Transverse colon (tissue), 4 donors: ENCODE data around the gene SIDT2. TPM values are rescaled to one million over a fixed set of nuclear protein-coding genes. Genes with fewer than 3 reads are reported as not detected.

Source experiments
- DNase-seq: peaks from one replicate; pipeline ENCODE4 v3.0.0-alpha.2; 2019
- H3K27ac ChIP-seq, 4 donors: fragments of 200-600 bp; sonication (generic); 2 replicates each; pipeline ENCODE4 v1.5.1; 2016 to 2018; ENCODE audit warnings: inconsistent platforms in 4 of 4
- H3K27me3 ChIP-seq: fragments of 200-600 bp; sonication (generic); 2 replicates; pipeline ENCODE4 v1.5.1; 2017; ENCODE audit warnings: inconsistent platforms
- H3K36me3 ChIP-seq, 4 donors: fragments of 200-600 bp; sonication (generic); 2 replicates each; pipeline ENCODE4 v1.5.1; 2017 to 2019; ENCODE audit warnings: inconsistent platforms in 4 of 4
- H3K4me1 ChIP-seq, 4 donors: fragments of 200-600 bp; sonication (generic); 2 replicates each; pipeline ENCODE4 v1.5.1; 2017 to 2020; ENCODE audit warnings: inconsistent platforms in 4 of 4
- H3K4me3 ChIP-seq, 4 donors: fragments of 200-600 bp; sonication (generic); 1 replicate in 1 of 4; 2 replicates in 3 of 4; pipeline versions ENCODE4 v1.5.1 to v1.6.1; 2017 to 2019; ENCODE audit warnings: inconsistent platforms in 4 of 4
- H3K9me3 ChIP-seq, 2 donors: fragments of 200-600 bp; sonication (generic); 2 replicates each; pipeline ENCODE4 v1.5.1; 2017 to 2019; ENCODE audit warnings: inconsistent platforms in 2 of 2
- CTCF ChIP-seq, 5 experiments: fragments of 200-600 bp in 3 of 5; fragments of 450-650 bp in 2 of 5; sonication (generic) in 3 of 5; IDR thresholded peaks; 1 replicate in 2 of 5; 2 replicates in 3 of 5; pipeline ENCODE4 v1.5.1; 2016 to 2017; ENCODE audit warnings: antibody characterized with exemption in 5 of 5, inconsistent platforms in 3 of 5, mild to moderate bottlenecking in 2 of 5, moderate library complexity in 1 of 5
- EP300 ChIP-seq: sonication (generic); formaldehyde crosslinking; IDR thresholded peaks from one replicate; pipeline ENCODE4 v1.6.1; 2017; ENCODE audit warnings: antibody characterized with exemption, low read depth
- POLR2A ChIP-seq: fragments of 450-650 bp; IDR thresholded peaks from one replicate; pipeline ENCODE4 v1.6.1; 2016; ENCODE audit warnings: antibody characterized with exemption, mild to moderate bottlenecking, moderate library complexity
- POLR2AphosphoS5 ChIP-seq, 3 donors: sonication (generic); formaldehyde crosslinking; IDR thresholded peaks; one replicate each; pipeline ENCODE4 v1.6.1; 2016; ENCODE audit warnings: antibody characterized with exemption in 3 of 3
- WGBS, 2 donors: methylation state at CpG; one replicate each; pipeline ENCODE4 v1.1.5; 2018; ENCODE audit warnings: low coverage in 1 of 2; 5-methylcytosine and 5-hydroxymethylcytosine counted together
- in situ Hi-C, 4 donors: fragments of 200-750 bp; cut with MboI; loops; one replicate each; pipeline versions ENCODE4 v1.15.0 to v1.15.1; 2017; ENCODE audit warnings: low sequenced_read_pairs in 3 of 4, low pct_ligation_motif_present in 1 of 4, low pct_unique_long_range_greater_than_20kb in 1 of 4
- intact Hi-C: fragments of 100-400 bp; cut with DNase I; formaldehyde crosslinking; loops from one replicate; pipeline ENCODE4 v1.15.1; 2023; ENCODE audit warnings: low total_unique reads
- total RNA-seq, 4 donors: library from RNA; depleted of rRNA; stranded (reverse); fragments of >200 nt; gene quantifications; one replicate each; pipeline ENCODE4 v1.1.0, GENCODE V29; 2016

Gene SIDT2
- total RNA-seq, 4 donors from 2014 or later: 68.1 to 95.0 (median 78.2) TPM

GRCh38 chr11:117176186-117176585 is 2.4 kb upstream of the SIDT2 start:
- no peak overlapping the region for H3K27ac ChIP-seq
- no peaks in the 10 kb centered on the region for H3K36me3 ChIP-seq
- no peak for DNase-seq
- H3K4me3 ChIP-seq: no peak overlapping the region
- no peaks in the 10 kb centered on the region for H3K27me3 ChIP-seq
- intact Hi-C loops (no loop called here), in situ Hi-C loops (no loop called here)
- H3K9me3 ChIP-seq: no peaks in the 10 kb centered on the region
- no peak for TF ChIP-seq EP300
- TF ChIP-seq POLR2AphosphoS5 (IDR thresholded peaks at IDR 0.05): no peak
- no peak for TF ChIP-seq POLR2A
- no peak for TF ChIP-seq CTCF (IDR thresholded peaks at IDR 0.05)
- peaks cover 7 to 32% (median 27%) of the 10 kb centered on the region in 4 donors for H3K4me1 ChIP-seq
- 61 to 67% methylated on average over 1 of the region's 1 CpG for WGBS, 2 donors

- TF ChIP-seq EP300: no peak
- Histone ChIP-seq H3K4me3 (peak overlapping the region in 3 of 4 donors; percentile 83 to 95 (median 83)), H3K36me3 (peaks cover 0 to 5% (median 0%) of the 10 kb centered on the region in 4 donors), H3K27ac (peak overlapping the region; percentile 95 to 98 (median 98)), H3K27me3 (no peaks in the 10 kb centered on the region), H3K9me3 (no peaks in the 10 kb centered on the region), H3K4me1 (peaks cover 12 to 32% (median 29%) of the 10 kb centered on the region in 4 donors)
- 29 to 63% methylated on average over 1 to 10 of the region's 10 CpGs for WGBS, 2 donors
- intact Hi-C loops: no loop called here
- DNase-seq: no peak
- in situ Hi-C loops: no loop called here
Observed at GRCh38 chr11:117177534-117178209, 871 bp upstream of the SIDT2 start.

GRCh38 chr11:117179048-117179999 is 781 bp downstream of the SIDT2 start:
- DNase-seq: peak; percentile 63
- Histone ChIP-seq H3K4me1 (peaks cover 12 to 32% (median 29%) of the 10 kb centered on the region in 4 donors), H3K36me3 (peaks cover 0 to 5% (median 0%) of the 10 kb centered on the region in 4 donors), H3K27ac (peak overlapping the region; percentile 95 to 98 (median 98)), H3K4me3 (peak overlapping the region; percentile 83 to 95 (median 88)), H3K27me3 (no peaks in the 10 kb centered on the region), H3K9me3 (no peaks in the 10 kb centered on the region)
- in situ Hi-C loops (no loop called here), intact Hi-C loops (no loop called here)
- 2% methylated on average over 27 of the region's 39 CpGs; no CpG with 5 or more reads in 1 of the 2 donors for WGBS, 2 donors
- TF ChIP-seq POLR2AphosphoS5 (IDR thresholded peaks at IDR 0.05): peak in 1 of 3 donors; percentile 9
- peak in 1 of 5 experiments; percentile 9 for TF ChIP-seq CTCF (IDR thresholded peaks at IDR 0.05)
- no peak for TF ChIP-seq EP300
- TF ChIP-seq POLR2A: no peak

GRCh38 chr11:117180020-117180419 is 1.5 kb downstream of the SIDT2 start:
- intact Hi-C loops: loop anchor here (5.0 kb wide), 1 partner anchor 47 kb away; no protein-coding TSS in a partner anchor
- H3K27me3 ChIP-seq: no peaks in the 10 kb centered on the region
- H3K4me1 ChIP-seq: peaks cover 12 to 37% (median 29%) of the 10 kb centered on the region in 4 donors
- peak overlapping the region; percentile 95 to 98 (median 98) for H3K27ac ChIP-seq
- TF ChIP-seq POLR2A: no peak
- no peak for TF ChIP-seq EP300
- no peak for TF ChIP-seq CTCF (IDR thresholded peaks at IDR 0.05)
- TF ChIP-seq POLR2AphosphoS5 (IDR thresholded peaks at IDR 0.05): no peak
- in situ Hi-C loops: loop anchor here in 1 of 4 donors (5.0 kb wide), 1 partner anchor 47 kb away; no protein-coding TSS in a partner anchor
- no peak for DNase-seq
- H3K36me3 ChIP-seq: peaks cover 0 to 5% (median 0%) of the 10 kb centered on the region in 4 donors
- no peaks in the 10 kb centered on the region for H3K9me3 ChIP-seq
- WGBS, 2 donors: 24 to 26% methylated on average over 3 to 4 of the region's 4 CpGs
- H3K4me3 ChIP-seq: peak overlapping the region; percentile 83 to 95 (median 88)
